Endothelial cell of umbilical vein (primary cell): ENCODE results near the gene ANKS1A.

Experiments used
- CTCF ChIP-seq, 2 donors: IDR thresholded peaks; 1 replicate in 1 of 2; 2 replicates in 1 of 2; pipeline ENCODE4 v1.5.1; 2011; ENCODE audit warnings: low read length in 2 of 2, mild to moderate bottlenecking in 2 of 2, moderate library complexity in 2 of 2, control low read depth in 1 of 2, inconsistent platforms in 1 of 2, low read depth in 1 of 2; ENCODE audit not compliant: insufficient read depth in 1 of 2; ENCODE audit errors: extremely low read depth in 1 of 2
- MYC ChIP-seq: IDR thresholded peaks from one replicate; pipeline ENCODE4 v1.6.1; 2011; ENCODE audit warnings: mild to moderate bottlenecking, low read depth, low read length
- POLR2A ChIP-seq: IDR thresholded peaks from 2 replicates; pipeline ENCODE4 v1.6.1; 2012; ENCODE audit warnings: low read depth, mild to moderate bottlenecking, control low read depth, low read length
- POLR2AphosphoS5 ChIP-seq: IDR thresholded peaks from 2 replicates; pipeline ENCODE4 v1.6.1; 2012; ENCODE audit warnings: low read depth, mild to moderate bottlenecking, control low read depth, low read length, moderate library complexity; ENCODE audit not compliant: insufficient read depth

GRCh38 chr6:34984416-34984815, 95.4 kb downstream of the ANKS1A start:
- TF ChIP-seq CTCF (IDR thresholded peaks at IDR 0.05; ENCODE audit: extremely low read depth in 1 of 2, insufficient read depth in 1 of 2, low read depth in 1 of 2, low read length in 2 of 2) (no peak), POLR2A (no peak), POLR2AphosphoS5 (no peak), MYC (no peak)
